Measurements from ENCODE around the gene PLXNA4.

The PLXNA4 gene

DNA sequence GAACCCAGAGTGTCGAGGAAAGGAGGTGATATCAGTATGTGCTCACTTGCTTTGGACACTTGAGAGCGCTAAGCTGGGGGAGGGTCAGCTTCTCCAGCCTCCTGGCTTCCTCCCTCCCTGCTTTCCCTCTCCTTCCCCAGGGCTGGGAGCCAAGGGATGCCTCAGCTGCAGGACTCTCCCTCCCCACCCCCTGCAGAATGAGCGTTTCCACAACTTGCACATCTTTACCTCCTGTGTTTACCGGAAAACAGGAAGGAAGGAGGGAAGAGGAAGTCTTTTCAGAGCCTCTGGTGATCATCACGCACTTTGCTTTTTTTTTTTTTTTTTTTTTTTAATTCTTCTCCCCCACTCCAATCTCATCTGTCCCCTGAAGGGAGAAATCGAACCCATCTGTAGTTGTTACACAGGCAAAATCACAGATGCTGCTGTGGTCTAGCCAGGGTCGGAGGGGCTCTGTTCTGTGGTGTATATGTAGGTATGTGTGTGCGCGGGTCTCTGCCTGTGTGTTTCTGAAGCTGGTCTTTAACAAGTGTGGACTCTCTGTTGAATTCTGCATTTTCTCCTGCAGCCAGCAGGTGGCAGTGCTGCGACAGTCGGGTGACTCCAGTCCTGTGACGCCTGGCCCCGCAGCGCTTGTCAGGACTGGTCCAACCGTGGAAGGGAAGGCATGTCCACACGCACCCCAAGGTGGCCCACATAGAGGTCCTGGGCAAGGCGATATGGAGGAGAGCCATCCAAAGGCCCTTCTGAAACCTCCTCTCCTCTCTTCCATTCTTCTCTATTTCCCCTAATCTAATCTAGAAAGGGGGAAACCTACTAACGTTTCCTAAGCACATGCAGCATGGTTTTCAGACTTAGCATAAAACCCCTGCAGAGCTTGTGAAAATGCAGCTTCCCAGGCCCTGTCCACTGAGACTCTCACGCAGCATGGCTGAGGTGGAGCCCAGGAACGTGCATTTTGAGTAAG lies 257.6 kb downstream of the PLXNA4 start:
- DNase-seq (ENCODE audit: low spot score) = peak; percentile 69

DNA sequence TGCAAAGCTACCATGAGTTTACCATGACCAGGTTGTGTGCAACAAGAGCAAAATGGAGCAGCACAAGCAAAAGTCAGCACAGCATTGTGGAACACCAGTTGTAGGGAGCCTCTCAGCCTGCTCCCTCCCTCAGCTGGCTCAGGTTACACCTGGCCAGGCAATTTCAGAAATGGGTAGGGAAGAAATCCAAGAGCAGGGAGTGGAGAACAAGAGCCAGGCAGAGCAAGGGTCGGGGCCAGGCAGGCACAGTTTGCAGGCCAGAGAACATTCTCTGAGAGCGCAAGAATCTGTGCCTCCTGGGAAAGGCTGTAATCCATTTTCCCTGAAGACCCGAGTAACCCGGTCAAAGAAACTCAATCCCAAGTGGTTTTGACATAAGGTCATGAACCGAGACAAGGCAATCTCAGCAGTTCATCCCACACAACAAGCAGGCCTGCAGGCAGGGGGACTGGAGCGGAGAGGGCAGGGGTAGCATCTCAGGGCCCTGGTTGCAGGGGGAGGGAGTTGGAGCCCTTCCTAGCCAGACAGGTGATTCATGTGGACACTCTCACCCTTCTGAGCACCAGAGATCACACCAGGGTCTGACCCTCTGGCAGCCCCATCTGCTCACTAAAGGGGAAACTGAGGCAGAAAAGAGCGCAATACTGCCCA lies 258.4 kb downstream of the PLXNA4 start:
- no peak for DNase-seq (ENCODE audit: low spot score)

DNA sequence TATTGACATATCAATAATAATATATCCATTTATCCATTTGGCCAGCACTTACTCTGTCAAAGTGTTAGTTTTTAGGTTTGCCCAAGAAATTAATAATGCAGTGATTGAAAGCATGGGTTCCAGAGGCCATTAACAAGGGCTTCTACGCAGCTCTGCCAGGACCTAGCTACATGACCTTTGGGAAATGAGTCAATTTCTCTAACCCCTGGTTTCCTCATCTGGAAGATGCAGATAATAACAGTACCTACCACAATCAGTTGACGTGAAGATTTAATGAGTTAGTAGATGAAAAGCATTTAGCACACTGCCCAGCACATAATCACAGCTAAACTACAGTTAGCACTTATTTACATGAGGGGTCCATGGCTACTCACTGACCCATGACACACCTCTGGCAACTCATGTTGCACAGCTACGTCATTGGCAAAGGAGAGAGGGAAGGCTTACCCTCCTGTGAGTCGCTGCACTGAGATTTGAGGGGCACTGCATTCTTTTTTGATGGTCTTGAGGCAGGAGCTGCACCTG lies 263.7 kb downstream of the PLXNA4 start:
- DNase-seq (ENCODE audit: low spot score) = no peak

DNA sequence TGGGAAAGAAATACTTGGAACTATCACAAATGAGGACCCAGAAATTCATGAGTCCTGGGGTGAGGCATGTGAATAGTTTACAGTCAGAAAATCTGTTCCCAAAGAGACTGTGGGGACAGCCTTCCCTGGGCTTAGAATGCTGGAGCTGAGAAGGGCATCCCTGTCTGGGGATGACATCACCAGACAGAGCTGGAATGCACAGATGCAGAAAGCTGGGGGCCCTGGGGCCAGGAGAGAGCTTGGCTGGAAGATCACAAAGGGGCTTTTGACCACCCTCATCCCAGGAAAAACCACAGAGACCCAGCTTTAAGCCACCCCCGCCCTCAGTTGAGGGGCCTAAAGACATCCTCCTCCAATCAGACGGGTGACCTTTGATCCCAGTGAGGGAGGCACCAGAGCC lies 264.5 kb downstream of the PLXNA4 start:
- DNase-seq (ENCODE audit: low spot score) = no peak

DNA sequence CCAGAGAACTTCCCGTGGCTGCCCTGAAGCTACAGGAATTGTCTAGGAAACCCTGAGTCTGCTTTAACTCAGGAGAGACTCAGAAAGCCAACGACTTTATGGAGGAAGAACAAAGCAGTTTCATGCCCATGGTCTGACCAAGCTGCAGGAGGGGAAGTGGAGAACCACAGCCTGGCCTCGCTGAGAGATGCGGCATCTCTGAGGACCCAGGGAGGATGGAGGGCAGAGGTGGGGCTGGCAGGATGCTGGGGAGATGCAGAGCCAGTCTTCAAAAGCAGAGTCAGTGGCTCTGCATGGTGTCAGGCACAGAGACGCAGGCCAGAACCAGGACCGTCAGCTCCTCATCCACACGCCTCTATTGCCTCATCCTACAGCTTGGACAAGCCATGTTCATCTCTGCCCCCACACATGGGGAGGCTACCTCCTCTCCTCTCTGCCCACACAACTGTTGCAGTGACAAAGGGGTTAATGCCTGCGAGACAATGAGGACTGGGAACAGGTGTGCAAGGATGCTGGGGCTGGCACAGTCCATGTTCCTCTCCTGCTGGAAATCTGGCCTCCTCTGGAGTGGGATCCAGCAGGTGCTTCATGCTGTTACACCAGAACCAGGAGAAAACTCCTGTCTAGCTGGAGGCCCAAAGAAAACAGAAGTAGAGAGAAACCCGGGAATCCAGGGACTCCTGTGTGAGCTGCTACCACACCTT lies 267.0 kb downstream of the PLXNA4 start:
- no peak for DNase-seq (ENCODE audit: low spot score)

DNA sequence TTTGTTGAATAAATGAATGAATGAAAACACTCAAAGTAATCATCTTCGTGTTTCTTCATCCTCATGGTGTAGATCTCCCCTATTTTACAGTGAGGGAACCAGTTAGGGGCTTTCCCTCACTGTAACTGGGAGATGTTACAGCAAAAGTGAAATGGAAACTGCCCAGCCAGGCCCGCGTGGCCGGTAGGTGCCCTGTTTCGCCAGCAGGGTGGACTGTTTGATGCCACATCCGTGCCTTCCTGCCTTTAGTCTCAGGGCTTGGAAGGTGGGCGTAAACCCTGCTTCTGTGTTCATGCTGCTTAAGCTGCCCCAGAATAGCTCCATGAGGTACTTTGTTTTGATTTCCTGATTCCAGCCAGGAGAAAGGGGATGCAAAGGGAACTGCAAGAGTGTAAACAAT lies 268.8 kb downstream of the PLXNA4 start:
- DNase-seq (ENCODE audit: low spot score) = no peak

DNA sequence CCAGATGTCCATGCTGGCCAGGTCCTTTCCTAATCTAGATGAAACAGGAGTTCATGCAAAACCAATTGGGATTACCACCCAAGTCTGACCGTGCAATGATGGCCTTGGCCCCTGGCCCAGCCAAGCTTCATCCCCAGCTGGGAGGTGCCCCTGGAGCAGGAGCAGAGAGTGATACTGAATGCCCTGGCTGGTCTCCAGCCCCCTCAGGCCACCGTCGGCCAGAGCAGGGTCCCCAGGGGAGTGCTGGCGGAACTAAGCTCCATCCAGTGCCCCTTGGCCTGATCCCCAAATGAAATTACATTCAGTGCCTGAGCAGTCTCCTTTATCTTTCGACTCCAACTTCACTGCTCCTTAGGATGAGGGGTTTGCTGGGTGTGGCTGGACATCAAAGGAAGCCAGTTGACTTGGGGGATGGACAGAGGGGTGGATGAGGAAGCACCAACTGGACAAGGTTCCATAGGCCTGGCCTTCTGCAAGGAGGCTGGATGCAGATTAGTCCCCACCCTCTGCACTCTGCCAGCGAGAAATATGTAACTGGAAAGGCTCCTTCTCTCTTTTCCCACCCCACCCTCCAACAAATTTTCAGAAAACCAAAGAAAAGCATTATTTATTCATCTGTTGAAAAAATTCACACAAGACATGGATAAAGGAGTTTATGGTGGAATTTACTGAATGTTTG lies 275.5 kb downstream of the PLXNA4 start:
- no peak for DNase-seq (ENCODE audit: low spot score)

DNA sequence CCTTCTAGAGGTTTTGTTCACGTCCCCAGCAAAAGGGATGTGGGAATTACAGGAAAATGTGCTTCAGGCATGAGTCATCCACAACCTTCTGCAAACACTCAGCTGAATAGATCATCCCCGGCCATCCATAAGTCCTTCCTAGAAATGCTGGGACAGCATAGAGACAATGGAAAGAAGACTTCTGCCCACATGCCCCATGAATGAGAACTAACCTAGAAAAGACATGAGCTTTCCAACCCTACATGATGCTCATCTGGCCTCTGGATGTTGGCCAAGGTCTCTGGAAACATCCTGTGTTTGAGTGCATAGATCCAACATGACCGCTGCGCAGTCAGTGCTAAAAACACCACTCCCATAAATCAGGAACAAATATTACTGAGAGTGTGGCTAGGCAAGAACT lies 277.5 kb downstream of the PLXNA4 start:
- DNase-seq (ENCODE audit: low spot score) = no peak

DNA sequence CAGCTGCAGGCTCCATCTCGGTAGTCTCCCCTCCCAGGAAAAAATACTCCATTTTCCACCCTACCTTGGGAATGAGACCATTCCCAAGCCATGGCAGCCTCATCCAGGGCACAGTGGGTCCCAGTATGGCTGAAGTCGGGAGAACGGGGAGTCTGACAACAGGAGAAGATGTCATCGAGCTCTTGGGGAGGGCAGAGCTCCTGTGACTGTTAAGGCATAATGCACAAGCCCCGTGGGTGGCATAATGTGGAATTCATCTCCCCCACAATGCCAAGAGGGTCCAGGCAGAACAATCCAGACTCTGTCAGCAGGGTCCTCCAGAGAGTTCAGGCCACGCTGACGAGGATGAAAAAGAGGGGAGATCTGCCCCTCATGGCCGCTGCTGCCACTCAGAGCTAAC lies 279.4 kb downstream of the PLXNA4 start:
- no peak for DNase-seq (ENCODE audit: low spot score)

DNA sequence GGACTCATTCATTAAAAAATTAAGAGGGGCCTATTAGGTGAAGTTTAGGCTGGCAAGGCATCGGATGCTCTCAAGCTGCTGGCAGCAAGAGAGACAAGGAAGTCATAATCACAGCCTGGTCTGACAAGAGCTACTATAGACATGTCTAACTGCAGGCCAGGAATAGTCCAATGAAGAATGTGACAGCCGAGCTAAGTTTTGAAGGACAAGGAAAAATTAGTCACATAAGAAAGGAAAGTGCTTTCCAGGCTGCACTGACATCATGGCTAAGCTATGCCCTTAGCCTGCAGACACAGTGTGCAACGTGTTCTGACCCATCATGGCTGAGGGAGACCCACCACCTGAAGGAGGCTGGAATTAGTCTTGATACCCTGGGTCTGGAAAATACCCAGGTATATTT lies 281.1 kb downstream of the PLXNA4 start:
- no peak for DNase-seq (ENCODE audit: low spot score)

DNA sequence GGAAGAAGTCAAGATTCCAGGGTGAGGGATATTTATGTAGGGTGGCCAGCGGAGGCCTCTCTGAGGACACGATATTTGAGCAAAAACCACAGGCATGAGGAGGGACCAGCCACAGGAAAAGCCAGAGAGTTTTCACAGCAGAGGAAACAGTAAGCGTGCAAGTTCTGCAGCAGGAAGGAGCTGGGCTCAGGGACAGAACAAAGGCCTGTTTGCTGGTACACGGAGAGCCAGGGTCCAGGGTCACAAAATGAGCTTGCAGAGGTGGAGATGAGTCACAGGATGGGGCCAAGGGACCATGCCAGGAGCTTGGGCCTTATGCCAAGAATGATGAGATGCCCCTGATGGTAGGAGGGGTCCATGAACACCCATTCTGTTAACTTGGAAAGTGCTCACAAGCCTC lies 283.5 kb downstream of the PLXNA4 start:
- DNase-seq (ENCODE audit: low spot score) = no peak

DNA sequence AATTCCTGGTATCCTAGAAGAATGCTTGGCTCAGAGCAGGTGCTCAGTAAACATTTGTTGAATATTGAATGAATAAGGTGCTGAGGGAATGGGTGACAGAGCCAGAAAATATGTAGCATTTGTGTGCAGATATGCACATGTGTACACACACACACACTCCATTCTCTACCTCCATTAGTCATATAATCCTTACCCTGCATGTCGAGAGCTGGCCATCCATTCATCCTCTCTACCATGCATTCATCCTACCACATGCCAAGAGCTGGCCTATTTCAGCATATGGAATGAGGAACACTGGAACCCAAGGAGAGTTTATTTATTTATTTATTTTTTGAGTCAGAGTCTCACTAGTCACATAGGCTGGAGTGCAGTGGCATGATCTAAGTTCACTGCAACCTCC lies 284.8 kb downstream of the PLXNA4 start:
- no peak for DNase-seq (ENCODE audit: low spot score)

DNA sequence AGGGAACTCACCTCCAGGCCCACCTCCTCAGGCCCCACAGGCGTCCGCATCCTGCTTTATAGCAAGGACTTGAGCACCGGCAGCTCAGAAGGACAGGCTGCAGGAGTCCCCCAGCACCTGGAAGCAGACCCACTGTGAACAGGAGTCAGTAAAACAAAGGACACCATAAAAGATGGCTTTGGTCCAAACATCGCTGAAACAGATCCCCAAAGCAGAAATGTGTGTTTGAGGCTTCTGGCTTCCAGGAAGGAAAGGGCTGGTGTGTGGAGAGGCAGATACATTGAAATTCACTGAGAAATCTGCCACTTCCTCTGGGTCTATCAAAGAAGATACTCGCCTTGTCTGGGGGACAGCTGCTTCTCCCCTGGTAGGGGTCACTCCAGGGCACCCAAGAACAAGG lies 286.2 kb downstream of the PLXNA4 start:
- DNase-seq (ENCODE audit: low spot score) = no peak

DNA sequence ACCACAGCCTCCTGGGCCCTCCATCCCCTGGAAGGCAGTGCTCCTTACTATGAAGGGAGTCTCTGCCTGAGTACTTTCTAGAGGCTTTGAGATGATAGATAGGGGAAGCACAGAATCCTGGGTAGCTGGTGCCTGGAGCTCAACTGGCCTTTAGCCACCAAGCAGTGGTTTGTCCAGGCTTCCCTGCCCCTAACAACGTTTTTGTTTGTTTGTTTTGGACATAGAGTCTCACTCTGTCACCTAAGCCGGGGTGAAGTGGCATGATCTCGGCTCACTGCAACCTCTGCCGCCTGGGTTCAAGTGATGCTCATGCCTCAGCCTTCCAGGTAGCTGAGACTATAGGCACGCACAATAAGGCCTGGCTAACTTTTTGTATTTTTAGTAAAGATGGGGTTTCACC lies 289.4 kb downstream of the PLXNA4 start:
- DNase-seq (ENCODE audit: low spot score) = no peak

DNA sequence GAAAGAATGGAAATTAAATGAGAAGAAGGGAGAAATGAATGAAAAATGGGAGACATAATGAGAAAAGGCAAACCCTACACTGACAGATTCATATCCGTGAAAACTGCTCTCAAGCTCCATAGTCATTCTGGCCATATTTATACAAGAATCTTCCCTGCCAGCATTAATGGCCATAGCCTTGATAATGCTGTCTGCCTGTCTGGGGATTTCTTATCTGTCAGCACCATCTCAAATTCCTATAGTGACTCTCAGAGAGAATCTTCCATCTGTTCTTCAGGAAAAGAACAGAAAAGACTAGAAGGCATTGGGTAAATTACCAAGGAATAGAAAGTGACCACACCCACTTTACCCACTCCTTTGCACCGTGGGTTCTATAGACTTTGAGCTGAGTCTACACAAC lies 295.9 kb downstream of the PLXNA4 start:
- no peak for DNase-seq (ENCODE audit: low spot score)

DNA sequence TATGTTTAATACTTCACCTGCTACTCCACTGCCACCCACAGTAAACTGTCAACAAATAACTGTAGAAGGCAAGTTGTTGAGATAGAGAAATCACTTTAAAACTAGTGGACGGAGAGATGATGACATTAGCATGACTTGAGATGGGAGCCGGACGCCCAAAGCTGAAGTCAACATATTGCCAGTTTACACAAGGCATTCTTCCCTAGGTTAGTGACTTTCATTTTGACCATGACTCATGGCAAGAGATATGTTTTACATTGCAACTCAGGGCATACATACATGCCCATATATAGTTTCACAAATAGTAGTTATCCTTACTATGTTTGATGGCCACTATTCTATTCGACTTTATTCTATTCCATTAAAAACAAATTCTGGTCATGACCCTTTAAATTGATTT lies 296.6 kb downstream of the PLXNA4 start:
- no peak for DNase-seq (ENCODE audit: low spot score)

DNA sequence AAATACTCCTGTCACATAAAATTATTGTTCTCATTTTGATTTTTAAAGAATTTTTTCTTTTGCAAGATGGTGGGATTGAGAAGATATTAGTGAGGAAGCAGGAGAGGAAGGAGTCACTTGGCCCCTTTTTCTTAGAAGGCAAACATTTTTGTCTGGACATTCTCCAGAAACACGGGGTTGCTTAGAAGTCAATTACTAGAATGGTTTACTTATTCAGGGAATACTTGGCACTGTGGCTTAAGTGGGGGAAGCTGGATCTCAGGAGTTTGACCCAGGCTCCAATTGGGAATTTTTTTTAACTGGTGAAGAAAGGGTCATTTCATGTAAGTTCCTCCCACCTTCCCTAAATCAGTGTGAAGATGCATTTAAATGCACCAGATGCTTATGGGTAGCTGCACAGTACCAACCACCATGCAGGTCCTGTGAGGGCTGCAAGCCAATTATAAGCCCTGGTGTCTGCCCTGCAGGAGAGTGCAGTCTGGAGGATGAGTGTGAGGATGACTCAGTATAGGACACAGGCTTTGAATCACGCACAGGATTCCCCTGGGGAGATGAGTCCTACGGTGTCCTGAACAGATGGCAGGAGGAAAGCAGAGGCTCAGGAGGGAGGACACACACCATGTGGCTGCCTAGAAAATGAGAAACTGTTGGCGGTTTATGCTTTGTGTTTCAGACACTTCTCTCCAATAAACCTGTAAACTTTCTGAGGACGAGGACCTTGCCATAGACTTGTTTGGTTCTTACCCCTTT lies 299.1 kb downstream of the PLXNA4 start:
- no peak for DNase-seq (ENCODE audit: low spot score)

DNA sequence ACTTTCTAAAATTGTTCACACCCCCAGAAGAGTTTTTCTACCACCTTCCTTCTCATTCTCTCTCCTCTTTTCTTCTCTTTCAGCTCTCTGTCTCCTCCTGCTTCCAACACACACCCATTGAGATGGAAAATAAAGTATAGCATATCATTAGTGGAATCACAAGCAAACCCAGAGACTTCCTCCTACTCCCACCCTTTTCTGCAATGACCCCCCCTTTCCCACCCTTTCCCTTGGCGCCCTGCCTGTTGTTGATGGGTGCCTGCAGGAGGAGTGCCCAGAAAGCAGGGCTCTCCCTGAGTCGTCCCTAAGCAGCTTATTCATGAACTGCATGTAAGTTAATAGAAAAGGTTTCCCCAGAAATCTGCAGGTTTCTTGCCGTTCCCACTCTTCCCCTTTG lies 300.0 kb downstream of the PLXNA4 start:
- no peak for DNase-seq (ENCODE audit: low spot score)

DNA sequence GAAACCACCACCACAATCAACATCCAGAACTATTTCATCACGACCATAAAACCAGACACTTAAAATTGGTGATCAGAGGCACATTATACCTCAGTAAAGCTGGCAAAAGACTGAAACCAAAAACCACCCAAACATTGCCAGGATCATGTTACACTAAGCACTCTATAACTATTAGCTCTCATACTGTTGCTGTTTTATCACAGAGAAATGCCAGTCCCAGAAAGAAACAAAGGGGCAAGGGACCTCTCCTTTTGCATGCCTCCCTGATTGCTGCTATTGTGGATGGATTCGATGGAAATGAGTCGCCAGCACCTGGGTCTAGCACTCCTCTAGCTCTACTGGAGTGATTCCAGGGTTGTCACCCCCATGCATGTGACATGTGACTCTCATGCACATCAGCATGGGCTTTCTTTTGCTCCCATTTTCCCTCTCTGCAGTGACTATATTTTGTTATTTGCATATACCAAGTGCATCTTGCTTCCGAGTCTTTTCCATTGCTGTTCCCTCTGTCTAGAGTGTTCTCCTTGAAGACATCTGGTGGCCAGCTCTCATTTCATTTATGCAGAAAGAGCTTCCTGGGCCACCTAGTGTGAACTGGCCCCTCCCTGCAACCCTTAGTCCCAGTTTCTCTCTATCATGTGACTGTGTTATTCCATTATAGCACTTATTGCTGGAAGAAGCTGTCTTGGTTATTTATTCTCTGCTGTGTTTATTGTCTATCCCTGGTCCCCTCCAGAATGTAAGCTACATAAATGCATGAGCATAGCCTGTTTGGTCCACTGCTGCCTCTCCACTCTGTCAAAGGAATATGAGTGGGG lies 300.6 kb downstream of the PLXNA4 start:
- no peak for DNase-seq (ENCODE audit: low spot score)

DNA sequence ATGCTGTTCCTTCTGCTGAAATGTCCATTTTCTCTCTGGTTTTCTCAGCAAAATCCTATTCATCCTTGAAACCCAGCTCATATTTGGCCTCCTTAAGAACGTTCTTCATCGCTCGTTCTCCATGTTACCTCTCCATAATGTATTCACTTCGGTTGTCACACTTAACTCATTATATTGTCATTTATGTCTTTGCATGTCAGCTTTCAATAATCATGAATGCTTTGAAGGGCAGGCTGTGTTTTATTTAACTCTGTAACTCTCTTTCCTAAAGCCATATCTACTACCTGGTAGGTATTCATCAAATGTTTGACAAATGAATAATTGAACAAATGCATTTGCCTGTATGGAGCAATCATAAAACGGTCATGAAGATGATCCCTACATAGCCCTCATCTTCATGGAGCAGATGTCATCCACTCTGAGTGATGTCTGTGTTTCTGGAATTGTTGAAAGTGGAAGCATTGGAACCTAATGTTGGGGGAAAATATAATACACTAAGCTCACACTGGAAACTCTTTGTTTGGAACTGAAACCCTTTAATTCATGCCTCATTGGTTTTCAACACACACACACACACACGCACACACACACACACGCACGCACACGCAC lies 303.4 kb downstream of the PLXNA4 start:
- no peak for DNase-seq (ENCODE audit: low spot score)
